GM19397 (cell line): ENCODE results near the gene TAF5.
"Not testable (repeated sequence)": the region's sequence is repeated elsewhere in the genome, so short reads cannot be mapped to it uniquely, and the experiment has no call there.

Experiments used
- ATAC-seq: cut with Tn5 transposase; IDR thresholded peaks from one replicate; pipeline ENCODE4 v1.9.1; 2021; ENCODE audit warnings: mild to moderate bottlenecking, moderate library complexity; ENCODE audit not compliant: unreplicated experiment

The TAF5 gene

GRCh38 chr10:103397191-103397825 is 29.5 kb downstream of the TAF5 start:
- no peak for ATAC-seq

- ATAC-seq, result no peak
Observed at GRCh38 chr10:103413564-103413963, 45.8 kb downstream of the TAF5 start.

- no peak for ATAC-seq
Observed at GRCh38 chr10:103415581-103415980, 47.8 kb downstream of the TAF5 start.

- ATAC-seq, result no peak
Observed at GRCh38 chr10:103416436-103417147, 48.8 kb downstream of the TAF5 start.

- not testable (repeated sequence) for ATAC-seq
Observed at GRCh38 chr10:103417148-103417469, 49.3 kb downstream of the TAF5 start.

- ATAC-seq, result no peak
Observed at GRCh38 chr10:103417601-103418000, 49.8 kb downstream of the TAF5 start.

- no peak for ATAC-seq
Observed at GRCh38 chr10:103419101-103419500, 51.3 kb downstream of the TAF5 start.

GRCh38 chr10:103423748-103424147 is 56.0 kb downstream of the TAF5 start:
- no peak for ATAC-seq

- ATAC-seq, result no peak
Observed at GRCh38 chr10:103427866-103428265, 60.1 kb downstream of the TAF5 start.

GRCh38 chr10:103428989-103429643 is 61.3 kb downstream of the TAF5 start:
- ATAC-seq, result no peak

- ATAC-seq, result no peak
Observed at GRCh38 chr10:103429647-103430046, 61.9 kb downstream of the TAF5 start.

GRCh38 chr10:103431902-103432301 is 64.1 kb downstream of the TAF5 start:
- no peak for ATAC-seq

- ATAC-seq, result no peak
Observed at GRCh38 chr10:103433858-103434257, 66.1 kb downstream of the TAF5 start.
